Activated T-helper 2 cell treated with anti-CD3 and anti-CD28 coated beads, Interferon-gamma antibody, Interleukin-2, Interleukin-4, amounts not matched to agents 10 μg/mL and 5 μg/mL and 100 μg/mL, durations not matched to agents 14 hours and 24 hours and 36 hours (primary cell): ENCODE measurements around the gene GJB6. TPM values are rescaled to one million over a fixed set of nuclear protein-coding genes. Genes with fewer than 3 reads are reported as not detected.
"Not testable (repeated sequence)": the region's sequence is repeated elsewhere in the genome, so short reads cannot be mapped to it uniquely, and the experiment has no call there.

ENCODE experiments used
- DNase-seq: peaks from one replicate; pipeline ENCODE4 v3.0.0; 2021; ENCODE audit warnings: low spot score
- H3K27ac Mint-ChIP-seq: one replicate; pipeline ENCODE4 v1.8.0; 2021; ENCODE audit warnings: mixed read lengths
- H3K27me3 Mint-ChIP-seq: one replicate; pipeline ENCODE4 v1.8.0; 2021; ENCODE audit warnings: low read depth, mixed read lengths
- H3K36me3 Mint-ChIP-seq: one replicate; pipeline ENCODE4 v1.8.0; 2021; ENCODE audit warnings: low read depth, mixed read lengths
- H3K4me1 Mint-ChIP-seq: one replicate; pipeline ENCODE4 v1.8.0; 2021; ENCODE audit warnings: low read depth, mixed read lengths
- H3K4me3 Mint-ChIP-seq: one replicate; pipeline ENCODE4 v1.8.0; 2021; ENCODE audit warnings: low read depth, mild to moderate bottlenecking, moderate library complexity, mixed read lengths
- H3K9me3 Mint-ChIP-seq: one replicate; pipeline ENCODE4 v1.8.0; 2021; ENCODE audit warnings: mixed read lengths
- intact Hi-C: fragments of 100-400 bp; cut with micrococcal nuclease; formaldehyde crosslinking; loops from one replicate; pipeline ENCODE4 v1.15.1; 2023
- total RNA-seq: library from RNA; stranded (reverse); gene quantifications from 2 replicates; pipeline ENCODE4 v1.2.3, GENCODE V29; 2022

GJB6 gene
- 1.7 TPM in 2 replicates for total RNA-seq

DNA sequence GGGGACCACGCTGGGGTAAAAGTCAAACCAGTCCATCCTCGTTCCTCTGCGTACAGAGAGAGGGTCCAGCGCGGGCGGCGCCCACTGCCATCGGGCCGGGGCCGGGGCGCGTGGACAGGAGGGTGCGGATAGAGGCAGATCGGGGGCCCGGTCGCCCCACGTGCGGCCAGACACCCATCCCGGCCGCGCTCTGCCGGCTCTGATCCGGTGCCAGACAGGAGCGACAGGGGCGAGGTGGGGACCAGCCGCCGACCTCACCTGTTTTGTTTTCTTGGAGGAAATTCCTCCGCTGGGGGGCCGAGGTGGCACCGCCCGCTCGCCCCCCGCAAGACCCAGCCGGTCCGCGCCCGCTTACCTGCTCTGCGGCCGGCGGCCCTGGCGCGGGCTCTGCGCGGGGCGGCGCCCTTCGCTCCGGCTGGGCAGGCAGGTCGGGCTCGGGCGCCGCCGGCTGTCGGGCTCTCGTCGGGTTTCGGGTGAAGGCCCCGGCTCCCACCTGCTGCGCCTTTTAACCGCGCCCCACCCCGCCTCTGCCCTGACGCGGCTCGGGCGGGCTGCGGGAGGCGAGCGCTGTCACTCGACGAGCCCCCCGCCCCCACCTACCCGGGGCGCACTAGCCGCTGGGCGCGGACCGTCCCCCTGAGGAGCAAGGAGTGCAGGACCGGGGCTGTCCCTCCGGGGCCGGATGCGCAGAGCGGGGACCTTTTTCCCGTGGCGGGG is at the start of gene GJB6:
GJB6 (minus strand) TSS at position 481 of the 717 bp plus-strand sequence. CDS start 8,839 bp downstream, outside the sequence.
- DNase-seq, result no peak
- intact Hi-C loops, result no loop called here
- Mint-ChIP-seq H3K4me1 (peaks cover 12% of the 10 kb centered on the region), H3K4me3 (peak within 1 kb of the TSS; percentile 70), H3K27ac (no peak within 1 kb of the TSS), H3K27me3 (peaks cover 51% of the 10 kb centered on the region), H3K36me3 (peaks cover 4% of the 10 kb centered on the region), H3K9me3 (no peaks in the 10 kb centered on the region)

DNA sequence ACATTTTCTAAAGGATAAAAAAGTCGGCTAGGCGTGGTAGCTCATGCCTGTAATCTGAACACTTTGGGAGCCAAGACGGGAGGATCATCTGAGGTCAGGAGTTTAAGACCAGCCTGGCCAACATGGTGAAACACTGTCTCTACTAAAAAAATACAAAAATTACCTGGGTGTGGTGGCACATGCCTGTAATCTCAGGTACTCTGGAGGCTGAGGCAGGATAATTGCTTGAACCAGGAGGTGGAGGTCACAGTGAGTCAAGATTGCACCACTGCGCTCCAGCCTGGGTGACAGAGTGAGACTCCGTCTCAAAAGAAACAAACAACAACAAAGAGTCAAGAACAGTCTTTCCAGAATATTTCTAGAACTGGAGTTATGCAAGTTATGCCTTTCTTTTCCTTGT is 44.8 kb upstream of the GJB6 start:
- H3K4me1 Mint-ChIP-seq, H3K27ac Mint-ChIP-seq, intact Hi-C loops, DNase-seq, H3K4me3 Mint-ChIP-seq, H3K36me3 Mint-ChIP-seq, H3K9me3 Mint-ChIP-seq: not testable (repeated sequence)
- H3K27me3 Mint-ChIP-seq, result peaks cover 10% of the 10 kb centered on the region

DNA sequence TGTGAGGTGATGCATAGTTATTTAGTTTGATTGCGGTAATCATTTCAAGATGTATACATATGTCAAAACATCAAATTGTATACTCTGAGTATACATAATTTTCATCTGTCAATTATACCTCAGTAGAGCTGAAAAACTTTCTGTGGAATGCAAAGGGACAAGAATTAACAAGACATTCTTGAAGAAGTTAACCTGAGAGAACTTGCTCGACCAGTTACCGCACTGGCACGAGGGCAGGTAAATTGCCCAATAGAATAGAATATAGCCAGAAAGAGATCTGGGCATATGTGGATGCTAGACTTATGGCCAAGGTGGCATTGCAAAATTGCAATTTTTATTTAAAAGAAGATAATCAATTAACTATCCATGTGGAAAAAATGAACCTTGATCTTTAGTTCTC is 42.3 kb upstream of the GJB6 start:
- no peak for DNase-seq
- intact Hi-C loops, result no loop called here
- no peak overlapping the region for H3K4me3 Mint-ChIP-seq
- H3K4me1 Mint-ChIP-seq, result peaks cover under 1% of the 10 kb centered on the region
- H3K27ac Mint-ChIP-seq, result no peak overlapping the region
- H3K36me3 Mint-ChIP-seq, result no peaks in the 10 kb centered on the region
- no peaks in the 10 kb centered on the region for H3K9me3 Mint-ChIP-seq
- peaks cover 15% of the 10 kb centered on the region for H3K27me3 Mint-ChIP-seq

DNA sequence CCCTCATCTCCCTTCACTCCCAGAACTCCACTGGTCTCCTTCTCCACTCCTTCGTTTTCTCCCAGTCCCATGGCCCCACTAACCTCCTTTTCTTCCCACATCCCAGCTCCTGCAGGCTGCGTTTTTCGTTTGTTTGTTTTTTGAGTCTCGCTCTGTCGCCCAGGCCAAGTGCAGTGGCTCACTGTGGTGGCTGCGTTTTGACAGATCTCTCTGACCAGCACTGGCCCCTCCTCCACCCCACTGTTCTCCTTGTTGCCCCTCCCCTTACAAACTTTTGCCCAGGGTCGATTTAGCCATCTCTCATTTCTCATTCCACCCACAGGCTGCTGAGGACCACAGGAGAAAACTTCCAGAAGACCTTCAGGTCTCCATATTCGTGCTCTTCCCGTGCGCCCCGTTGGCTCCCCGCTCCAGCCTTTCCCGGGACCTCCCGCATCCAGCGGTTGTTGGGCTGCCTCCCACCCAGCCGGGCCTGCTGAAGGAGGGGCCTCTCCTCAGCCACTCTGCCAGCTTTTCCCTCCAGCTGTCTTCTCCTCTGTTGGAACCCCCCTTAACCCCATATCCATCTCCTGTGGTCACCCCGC is 40.6 kb upstream of the GJB6 start:
- H3K36me3 Mint-ChIP-seq, result no peaks in the 10 kb centered on the region
- H3K27me3 Mint-ChIP-seq, result peaks cover 15% of the 10 kb centered on the region
- H3K9me3 Mint-ChIP-seq, result no peaks in the 10 kb centered on the region

DNA sequence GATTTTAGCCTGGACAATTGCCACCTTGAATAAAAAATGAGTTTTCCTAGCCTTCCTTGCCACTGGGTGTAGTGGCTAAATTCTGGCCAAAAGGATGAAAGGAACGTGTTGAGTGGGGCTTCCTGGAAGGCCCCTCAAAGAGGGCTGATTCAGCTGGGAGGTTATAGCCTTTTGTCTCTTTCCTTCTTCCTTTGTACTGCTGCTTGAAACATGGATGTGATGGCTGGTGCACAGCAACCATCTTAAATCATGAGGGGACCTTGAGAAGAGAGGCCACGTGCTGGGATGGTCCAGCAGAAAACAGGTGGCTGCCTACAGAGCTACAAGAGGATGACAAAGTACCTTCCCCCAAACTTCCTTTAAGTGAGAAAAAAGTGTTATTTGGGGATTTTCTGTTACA is 40.0 kb upstream of the GJB6 start:
- intact Hi-C loops, result no loop called here
- Mint-ChIP-seq H3K27ac (no peak overlapping the region), H3K27me3 (peaks cover 15% of the 10 kb centered on the region), H3K4me1 (no peaks in the 10 kb centered on the region), H3K36me3 (no peaks in the 10 kb centered on the region), H3K4me3 (no peak overlapping the region), H3K9me3 (no peaks in the 10 kb centered on the region)
- DNase-seq, result no peak

More for the DNA sequence above, 40.6 kb upstream of the GJB6 start:
- Mint-ChIP-seq H3K4me3 (no peak overlapping the region), H3K27ac (no peak overlapping the region), H3K4me1 (no peaks in the 10 kb centered on the region)
- intact Hi-C loops, result no loop called here
- DNase-seq, result no peak

DNA sequence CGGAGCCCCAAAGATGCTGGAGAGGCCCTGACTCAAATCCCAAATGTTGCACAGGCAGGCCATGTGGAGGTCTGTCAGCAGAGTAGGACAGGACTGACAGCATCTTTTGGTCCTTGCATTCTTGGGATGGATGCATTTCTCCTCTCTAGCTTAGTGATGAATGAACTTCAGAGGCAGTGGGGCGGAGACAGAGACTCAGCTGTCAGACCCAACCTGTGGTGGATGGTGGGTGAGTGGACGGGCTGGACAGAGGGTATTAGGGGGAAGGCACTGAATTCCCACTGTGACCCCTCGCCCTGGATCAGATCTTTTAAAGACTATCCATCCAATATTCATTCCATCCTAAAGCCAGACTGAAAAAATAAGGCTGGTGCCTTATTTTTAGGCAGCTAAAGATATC is 39.3 kb upstream of the GJB6 start:
- H3K36me3 Mint-ChIP-seq, result no peaks in the 10 kb centered on the region
- no peaks in the 10 kb centered on the region for H3K4me1 Mint-ChIP-seq
- intact Hi-C loops, result no loop called here
- H3K27me3 Mint-ChIP-seq, result peaks cover 15% of the 10 kb centered on the region
- no peaks in the 10 kb centered on the region for H3K9me3 Mint-ChIP-seq
- H3K27ac Mint-ChIP-seq, result no peak overlapping the region
- no peak overlapping the region for H3K4me3 Mint-ChIP-seq
- DNase-seq, result no peak

DNA sequence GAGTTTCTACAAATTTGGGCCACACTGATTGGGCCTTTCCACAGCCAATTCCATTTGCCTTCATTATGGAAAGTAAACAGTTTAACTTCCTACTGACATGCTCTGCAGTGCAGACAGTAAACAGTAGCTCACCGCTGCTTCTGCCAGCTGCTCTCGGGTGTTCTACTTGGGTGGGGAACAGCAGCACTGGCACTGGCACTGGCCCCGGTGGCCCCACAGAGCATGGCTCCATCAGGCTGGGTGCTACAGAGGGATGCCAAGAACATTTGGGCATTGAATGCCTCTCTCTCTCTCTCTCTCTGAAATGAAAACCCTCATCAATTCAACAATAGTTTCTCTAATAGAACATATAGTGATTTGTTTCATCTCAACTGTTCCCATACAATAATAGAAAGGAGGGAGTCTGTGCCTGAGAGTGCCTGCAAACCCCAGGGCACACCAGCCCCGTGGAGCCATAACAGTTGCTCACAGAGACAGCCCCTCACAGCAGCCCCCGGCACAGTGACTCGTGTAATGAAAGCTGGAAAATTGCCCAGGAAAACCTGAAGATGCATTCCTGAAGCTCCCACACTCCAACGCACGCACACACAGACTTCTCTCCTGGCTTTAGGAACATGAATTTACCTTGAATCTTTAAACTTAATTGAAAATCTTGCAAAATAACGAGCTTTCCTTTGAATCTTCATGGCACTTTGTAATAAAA is 38.2 kb upstream of the GJB6 start:
- no peaks in the 10 kb centered on the region for H3K9me3 Mint-ChIP-seq
- H3K4me3 Mint-ChIP-seq, result no peak overlapping the region
- no peaks in the 10 kb centered on the region for H3K4me1 Mint-ChIP-seq
- intact Hi-C loops, result no loop called here
- H3K27me3 Mint-ChIP-seq, result peaks cover 15% of the 10 kb centered on the region
- DNase-seq, result no peak
- no peaks in the 10 kb centered on the region for H3K36me3 Mint-ChIP-seq
- no peak overlapping the region for H3K27ac Mint-ChIP-seq

DNA sequence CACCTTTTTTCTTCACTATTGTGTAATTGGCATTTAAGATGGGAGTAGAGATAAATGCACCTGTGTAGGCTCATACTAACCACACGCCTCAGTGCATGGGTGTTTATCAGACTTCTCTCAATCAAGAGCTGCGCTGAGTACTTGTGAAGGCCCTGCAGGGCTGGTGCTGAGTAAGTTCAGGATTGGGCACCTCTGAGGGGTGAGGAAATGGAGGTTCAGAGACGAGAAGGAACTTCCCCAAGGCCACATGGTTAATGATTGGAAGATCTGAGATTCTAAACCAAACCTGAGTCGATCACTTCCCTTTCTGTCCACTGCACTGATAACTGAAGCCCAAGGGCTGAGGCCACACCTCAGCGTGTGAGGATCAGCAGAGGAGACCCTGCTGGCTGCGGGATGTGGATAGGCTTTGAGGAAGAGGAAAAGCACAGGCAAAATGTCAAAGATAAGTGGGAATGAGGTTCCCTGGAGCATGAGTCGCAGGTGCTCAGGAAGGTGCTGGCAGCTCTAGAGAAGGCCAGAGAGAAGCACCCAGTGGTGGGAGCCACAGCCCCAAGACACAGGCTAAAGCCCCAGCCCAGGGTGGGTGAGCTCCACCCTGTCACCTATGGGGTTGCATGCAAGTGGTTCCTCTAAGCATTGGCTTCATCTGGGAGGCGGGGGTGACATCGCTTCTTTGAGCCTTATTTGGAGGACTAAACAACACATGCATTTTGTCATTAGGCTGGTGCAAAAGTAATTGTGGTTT is 32.3 kb upstream of the GJB6 start:
- no peak for DNase-seq
- no peak overlapping the region for H3K4me3 Mint-ChIP-seq

DNA sequence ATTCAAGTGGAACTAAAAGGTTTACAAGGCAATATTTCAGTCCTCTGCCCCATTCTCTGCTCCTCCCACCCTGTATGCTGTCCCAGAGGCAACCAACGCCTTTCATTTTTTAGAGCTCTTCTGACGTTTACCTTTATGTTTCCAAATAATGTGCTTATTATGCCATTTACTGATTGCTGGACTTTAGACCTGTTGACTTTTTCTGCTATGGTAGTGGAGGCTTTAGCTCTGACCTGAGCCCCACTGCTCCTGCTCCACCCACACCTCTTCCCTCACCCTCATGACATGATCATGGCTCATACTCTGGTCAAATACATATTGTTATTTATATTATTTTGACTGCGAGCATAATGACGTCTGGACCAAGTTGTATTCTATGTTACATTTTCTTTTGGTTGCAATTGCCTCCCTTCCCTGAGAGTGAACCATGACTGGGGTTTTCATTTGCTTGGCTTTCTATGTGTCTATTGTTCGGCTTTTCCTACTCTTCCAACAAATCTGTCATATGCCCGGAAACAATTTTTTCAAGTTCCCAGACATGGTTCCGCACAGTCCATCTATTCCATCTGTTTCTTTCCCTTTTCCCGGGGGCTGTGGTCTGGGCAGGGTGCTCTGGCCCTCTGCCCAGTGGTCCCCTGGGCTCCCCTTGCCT is 31.4 kb upstream of the GJB6 start:
- Mint-ChIP-seq H3K9me3 (no peaks in the 10 kb centered on the region), H3K4me1 (peaks cover 6% of the 10 kb centered on the region), H3K4me3 (no peak overlapping the region), H3K27ac (no peak overlapping the region), H3K27me3 (peaks cover 8% of the 10 kb centered on the region), H3K36me3 (no peaks in the 10 kb centered on the region)
- DNase-seq, result no peak
- intact Hi-C loops, result no loop called here

More for the DNA sequence above, 32.3 kb upstream of the GJB6 start:
- Mint-ChIP-seq H3K27ac (no peak overlapping the region), H3K27me3 (peaks cover 4% of the 10 kb centered on the region), H3K36me3 (no peaks in the 10 kb centered on the region), H3K9me3 (no peaks in the 10 kb centered on the region), H3K4me1 (peaks cover 6% of the 10 kb centered on the region)
- intact Hi-C loops, result no loop called here

DNA sequence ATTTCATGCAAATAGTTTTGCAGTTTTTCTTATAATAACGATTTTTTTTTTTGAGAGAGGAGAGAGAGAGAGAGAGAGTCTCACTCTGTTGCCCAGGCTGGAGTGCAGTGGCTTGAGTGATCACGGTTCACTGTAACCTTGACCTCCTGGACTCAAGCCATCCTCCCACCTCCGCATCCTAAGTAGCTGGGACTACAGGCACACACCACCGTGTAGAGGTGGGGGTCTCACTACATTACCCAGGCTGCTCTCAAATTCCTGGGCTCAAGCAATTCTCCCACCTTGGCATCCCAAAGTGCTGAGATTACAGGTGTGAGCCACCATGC is 26.8 kb upstream of the GJB6 start:
- no peak for DNase-seq
- Mint-ChIP-seq H3K4me3 (no peak overlapping the region), H3K27me3 (peaks cover 13% of the 10 kb centered on the region), H3K27ac (no peak overlapping the region), H3K36me3 (no peaks in the 10 kb centered on the region), H3K9me3 (no peaks in the 10 kb centered on the region), H3K4me1 (peaks cover under 1% of the 10 kb centered on the region)
- intact Hi-C loops, result no loop called here

DNA sequence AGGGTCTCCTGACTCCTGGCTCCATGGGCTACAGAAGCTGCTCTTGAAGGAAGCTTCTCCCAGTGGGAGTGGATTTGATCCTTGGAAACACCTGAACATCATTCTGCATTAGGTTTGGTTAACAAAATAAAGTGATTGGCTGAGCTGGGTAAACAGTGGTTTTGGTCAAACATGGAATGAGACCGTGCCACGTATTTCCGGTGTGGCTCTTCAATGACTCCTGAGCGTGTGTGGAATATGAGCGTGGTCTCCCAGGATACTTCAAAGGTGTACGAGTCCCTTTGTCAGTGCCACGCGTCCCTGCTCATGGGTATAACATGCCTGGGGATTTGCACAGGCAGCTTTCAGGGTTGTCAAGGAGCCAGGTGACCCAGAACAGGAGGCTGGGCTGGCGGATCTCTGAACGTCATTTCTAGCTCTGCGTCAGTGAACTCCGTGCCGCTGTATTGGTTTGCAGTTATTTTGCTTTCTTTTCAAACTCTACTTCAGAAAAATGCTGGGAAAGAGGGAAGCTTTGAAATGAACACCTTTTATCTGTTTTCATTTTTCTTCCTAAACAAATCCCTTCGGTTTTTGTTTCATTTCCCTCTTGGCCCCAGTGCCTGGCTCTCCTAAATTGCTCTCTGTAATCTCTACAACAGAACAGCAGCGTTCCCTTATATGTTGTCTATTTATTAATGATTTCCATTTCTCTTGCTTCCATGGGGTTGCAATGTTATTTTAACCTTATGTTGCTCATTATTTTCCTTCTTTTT is 26.3 kb upstream of the GJB6 start:
- DNase-seq, result no peak

DNA sequence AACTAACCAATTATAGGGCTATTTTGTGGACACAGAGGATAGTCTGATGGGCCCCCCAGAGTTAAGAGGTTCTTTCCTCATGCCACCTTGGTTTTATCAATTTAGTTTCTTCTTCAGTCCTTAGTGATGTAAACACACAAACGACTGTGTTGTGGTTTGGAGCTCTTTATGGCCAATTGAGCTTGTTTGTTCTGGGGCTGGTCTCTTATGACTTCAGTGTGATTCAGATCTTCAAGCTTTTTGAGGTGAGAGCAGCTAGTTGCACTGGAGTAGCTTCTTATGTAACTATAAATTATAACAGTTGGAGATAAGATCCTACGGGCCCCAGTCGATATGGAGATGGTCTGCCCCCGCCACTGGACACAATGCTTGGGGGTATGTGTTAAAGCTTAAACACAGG is 22.0 kb upstream of the GJB6 start:
- Mint-ChIP-seq H3K36me3 (no peaks in the 10 kb centered on the region), H3K27ac (no peak overlapping the region), H3K9me3 (no peaks in the 10 kb centered on the region), H3K4me3 (no peak overlapping the region), H3K4me1 (no peaks in the 10 kb centered on the region), H3K27me3 (peaks cover 15% of the 10 kb centered on the region)
- intact Hi-C loops, result no loop called here
- no peak for DNase-seq

More for the DNA sequence above, 26.3 kb upstream of the GJB6 start:
- Mint-ChIP-seq H3K36me3 (no peaks in the 10 kb centered on the region), H3K4me1 (no peaks in the 10 kb centered on the region), H3K27ac (no peak overlapping the region), H3K9me3 (no peaks in the 10 kb centered on the region), H3K27me3 (peaks cover 15% of the 10 kb centered on the region), H3K4me3 (no peak overlapping the region)
- intact Hi-C loops, result no loop called here
